Activated T-cell treated with anti-CD3 and anti-CD28 coated beads, Interleukin-2, amount 50 U/mL, for 24 hours (primary cell): ENCODE measurements around the gene CACNA1G.

Experiments used
- DNase-seq: peaks from one replicate; pipeline ENCODE4 v3.0.0-alpha.2; 2020
- H3K27ac Mint-ChIP-seq: 2 replicates; pipeline ENCODE4 v1.8.0; 2020; ENCODE audit warnings: mild to moderate bottlenecking, mixed read lengths
- H3K27me3 Mint-ChIP-seq: 2 replicates; pipeline ENCODE4 v1.8.0; 2020; ENCODE audit warnings: mixed read lengths
- H3K36me3 Mint-ChIP-seq: 2 replicates; pipeline ENCODE4 v1.8.0; 2020; ENCODE audit warnings: low read depth, mixed read lengths
- H3K4me1 Mint-ChIP-seq: 2 replicates; pipeline ENCODE4 v1.8.0; 2020; ENCODE audit warnings: low read depth, mixed read lengths
- H3K4me3 Mint-ChIP-seq: 2 replicates; pipeline ENCODE4 v1.8.0; 2020; ENCODE audit warnings: mild to moderate bottlenecking, moderate library complexity, mixed read lengths
- H3K9me3 Mint-ChIP-seq: 2 replicates; pipeline ENCODE4 v1.8.0; 2020; ENCODE audit warnings: mixed read lengths

Gene CACNA1G

GRCh38 chr17:50625032-50625871 lies 64.7 kb downstream of the CACNA1G start:
- peaks cover 71% of the 10 kb centered on the region for H3K27me3 Mint-ChIP-seq
- H3K36me3 Mint-ChIP-seq, result no peaks in the 10 kb centered on the region
- no peak overlapping the region for H3K27ac Mint-ChIP-seq
- H3K4me3 Mint-ChIP-seq, result no peak overlapping the region
- H3K9me3 Mint-ChIP-seq, result no peaks in the 10 kb centered on the region
- peaks cover 2% of the 10 kb centered on the region for H3K4me1 Mint-ChIP-seq
- DNase-seq, result no peak

GRCh38 chr17:50626037-50626574 lies 65.6 kb downstream of the CACNA1G start:
- Mint-ChIP-seq H3K27ac (no peak overlapping the region), H3K4me1 (peaks cover 2% of the 10 kb centered on the region), H3K36me3 (no peaks in the 10 kb centered on the region), H3K4me3 (no peak overlapping the region), H3K9me3 (no peaks in the 10 kb centered on the region), H3K27me3 (peaks cover 79% of the 10 kb centered on the region)
- peak; percentile 71 for DNase-seq

- H3K27me3 Mint-ChIP-seq, result peaks cover 82% of the 10 kb centered on the region
- peaks cover 2% of the 10 kb centered on the region for H3K4me1 Mint-ChIP-seq
- no peaks in the 10 kb centered on the region for H3K9me3 Mint-ChIP-seq
- H3K4me3 Mint-ChIP-seq, result no peak overlapping the region
- no peak overlapping the region for H3K27ac Mint-ChIP-seq
- DNase-seq, result no peak
- H3K36me3 Mint-ChIP-seq, result no peaks in the 10 kb centered on the region
Observed at GRCh38 chr17:50627036-50627781, 66.7 kb downstream of the CACNA1G start.

GRCh38 chr17:50627782-50628601 lies 67.5 kb downstream of the CACNA1G start:
- peaks cover 87% of the 10 kb centered on the region for H3K27me3 Mint-ChIP-seq
- H3K9me3 Mint-ChIP-seq, result no peaks in the 10 kb centered on the region
- H3K27ac Mint-ChIP-seq, result no peak overlapping the region
- H3K4me1 Mint-ChIP-seq, result peaks cover 2% of the 10 kb centered on the region
- DNase-seq, result no peak
- no peak overlapping the region for H3K4me3 Mint-ChIP-seq
- no peaks in the 10 kb centered on the region for H3K36me3 Mint-ChIP-seq

GRCh38 chr17:50629902-50630301 lies 69.4 kb downstream of the CACNA1G start:
- no peak overlapping the region for H3K27ac Mint-ChIP-seq
- peaks cover 2% of the 10 kb centered on the region for H3K4me1 Mint-ChIP-seq
- no peak overlapping the region for H3K4me3 Mint-ChIP-seq
- H3K27me3 Mint-ChIP-seq, result peaks cover 92% of the 10 kb centered on the region
- no peaks in the 10 kb centered on the region for H3K9me3 Mint-ChIP-seq
- no peaks in the 10 kb centered on the region for H3K36me3 Mint-ChIP-seq
- no peak for DNase-seq

GRCh38 chr17:50630524-50631194 lies 70.1 kb downstream of the CACNA1G start:
- peaks cover 2% of the 10 kb centered on the region for H3K4me1 Mint-ChIP-seq
- peaks cover 90% of the 10 kb centered on the region for H3K27me3 Mint-ChIP-seq
- no peak overlapping the region for H3K27ac Mint-ChIP-seq
- no peaks in the 10 kb centered on the region for H3K9me3 Mint-ChIP-seq
- DNase-seq, result peak; percentile 72
- H3K36me3 Mint-ChIP-seq, result no peaks in the 10 kb centered on the region
- no peak overlapping the region for H3K4me3 Mint-ChIP-seq

GRCh38 chr17:50631195-50631907 lies 70.8 kb downstream of the CACNA1G start:
- peaks cover 2% of the 10 kb centered on the region for H3K4me1 Mint-ChIP-seq
- H3K36me3 Mint-ChIP-seq, result no peaks in the 10 kb centered on the region
- H3K27me3 Mint-ChIP-seq, result peaks cover 90% of the 10 kb centered on the region
- H3K4me3 Mint-ChIP-seq, result no peak overlapping the region
- no peak overlapping the region for H3K27ac Mint-ChIP-seq
- H3K9me3 Mint-ChIP-seq, result no peaks in the 10 kb centered on the region
- DNase-seq, result no peak

- DNase-seq, result no peak
- Mint-ChIP-seq H3K4me1 (peaks cover 2% of the 10 kb centered on the region), H3K27ac (no peak overlapping the region), H3K36me3 (no peaks in the 10 kb centered on the region), H3K27me3 (peaks cover 91% of the 10 kb centered on the region), H3K4me3 (no peak overlapping the region), H3K9me3 (no peaks in the 10 kb centered on the region)
Observed at GRCh38 chr17:50631908-50632571, 71.5 kb downstream of the CACNA1G start.

- Mint-ChIP-seq H3K27ac (no peak overlapping the region), H3K9me3 (no peaks in the 10 kb centered on the region), H3K4me1 (peaks cover 2% of the 10 kb centered on the region), H3K4me3 (no peak overlapping the region), H3K36me3 (no peaks in the 10 kb centered on the region), H3K27me3 (peaks cover 91% of the 10 kb centered on the region)
- DNase-seq, result no peak
Observed at GRCh38 chr17:50632637-50633036, 72.1 kb downstream of the CACNA1G start.

- Mint-ChIP-seq H3K27me3 (peaks cover 91% of the 10 kb centered on the region), H3K4me1 (no peaks in the 10 kb centered on the region), H3K9me3 (no peaks in the 10 kb centered on the region), H3K4me3 (no peak overlapping the region), H3K36me3 (no peaks in the 10 kb centered on the region), H3K27ac (no peak overlapping the region)
- no peak for DNase-seq
Observed at GRCh38 chr17:50633683-50634082, 73.2 kb downstream of the CACNA1G start.

GRCh38 chr17:50634224-50634914 lies 73.9 kb downstream of the CACNA1G start, which contains the start of gene ABCC3:
Gene ABCC3, plus strand, starts transcription at chr17:50634881. Its CDS starts 56 bp downstream, at chr17:50634937.
- Mint-ChIP-seq H3K4me1 (no peaks in the 10 kb centered on the region), H3K27ac (no peak within 1 kb of the TSS), H3K36me3 (no peaks in the 10 kb centered on the region), H3K4me3 (no peak within 1 kb of the TSS), H3K27me3 (peaks cover 92% of the 10 kb centered on the region), H3K9me3 (no peaks in the 10 kb centered on the region)
- no peak for DNase-seq

- no peaks in the 10 kb centered on the region for H3K9me3 Mint-ChIP-seq
- H3K4me3 Mint-ChIP-seq, result no peak overlapping the region
- DNase-seq, result no peak
- H3K36me3 Mint-ChIP-seq, result no peaks in the 10 kb centered on the region
- peaks cover 87% of the 10 kb centered on the region for H3K27me3 Mint-ChIP-seq
- no peaks in the 10 kb centered on the region for H3K4me1 Mint-ChIP-seq
- H3K27ac Mint-ChIP-seq, result no peak overlapping the region
Observed at GRCh38 chr17:50634915-50635731, 74.6 kb downstream of the CACNA1G start.
